ENCODE results near the gene PCSK4.
A peak's percentile ranks its signal among the peaks of the same experiment; 100 is the strongest.
"Not testable (repeated sequence)": the region's sequence is repeated elsewhere in the genome, so short reads cannot be mapped to it uniquely, and the experiment has no call there.

Gene PCSK4

DNA sequence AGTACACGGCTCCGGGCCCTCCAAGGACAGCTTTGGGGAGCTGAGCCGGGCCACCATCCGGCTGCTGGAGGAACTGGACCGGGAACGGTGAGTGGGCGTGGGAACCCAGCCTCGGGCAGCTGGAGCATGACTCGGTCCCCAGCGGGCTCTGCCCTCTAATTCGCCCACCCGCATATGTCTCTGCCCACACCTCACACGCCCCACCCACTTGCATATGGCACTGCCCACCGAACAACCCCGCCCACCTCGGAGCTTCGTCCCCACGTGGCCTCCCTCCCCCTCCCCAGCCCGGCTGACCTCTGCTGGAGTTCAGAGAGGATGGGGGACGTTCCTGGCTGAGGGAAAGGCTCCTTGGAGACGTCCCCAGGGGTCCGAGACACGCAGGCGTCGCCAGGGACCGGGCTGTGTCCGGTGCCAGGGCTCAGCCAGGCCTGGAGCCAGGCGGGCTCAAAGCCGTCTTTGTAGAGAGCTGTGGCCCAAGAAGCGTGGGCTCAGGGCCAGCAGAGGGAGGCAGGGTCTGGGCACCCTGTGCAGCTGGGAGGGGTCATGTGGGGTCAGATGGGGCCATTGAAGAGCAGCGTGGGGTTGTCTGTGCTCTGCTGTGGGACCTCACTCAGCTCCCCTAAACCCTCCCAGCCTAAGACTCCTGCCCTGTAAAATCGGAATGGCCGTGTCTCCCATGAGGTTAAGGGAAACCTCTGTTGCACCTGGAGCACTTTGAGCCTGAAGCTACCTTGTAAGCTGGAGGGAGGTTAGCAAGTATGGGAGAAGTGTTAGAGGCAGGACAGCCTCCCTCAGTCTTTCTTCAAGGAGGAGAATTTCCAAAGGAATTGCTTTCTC, 36.4 kb downstream of the PCSK4 start:
- no peak for DNase-seq (ENCODE audit: low read depth in 2 of 2)

- DNase-seq (ENCODE audit: low read depth in 2 of 2): no peak
Observed at GRCh38 chr19:1452802-1453524, 37.2 kb downstream of the PCSK4 start.

DNA sequence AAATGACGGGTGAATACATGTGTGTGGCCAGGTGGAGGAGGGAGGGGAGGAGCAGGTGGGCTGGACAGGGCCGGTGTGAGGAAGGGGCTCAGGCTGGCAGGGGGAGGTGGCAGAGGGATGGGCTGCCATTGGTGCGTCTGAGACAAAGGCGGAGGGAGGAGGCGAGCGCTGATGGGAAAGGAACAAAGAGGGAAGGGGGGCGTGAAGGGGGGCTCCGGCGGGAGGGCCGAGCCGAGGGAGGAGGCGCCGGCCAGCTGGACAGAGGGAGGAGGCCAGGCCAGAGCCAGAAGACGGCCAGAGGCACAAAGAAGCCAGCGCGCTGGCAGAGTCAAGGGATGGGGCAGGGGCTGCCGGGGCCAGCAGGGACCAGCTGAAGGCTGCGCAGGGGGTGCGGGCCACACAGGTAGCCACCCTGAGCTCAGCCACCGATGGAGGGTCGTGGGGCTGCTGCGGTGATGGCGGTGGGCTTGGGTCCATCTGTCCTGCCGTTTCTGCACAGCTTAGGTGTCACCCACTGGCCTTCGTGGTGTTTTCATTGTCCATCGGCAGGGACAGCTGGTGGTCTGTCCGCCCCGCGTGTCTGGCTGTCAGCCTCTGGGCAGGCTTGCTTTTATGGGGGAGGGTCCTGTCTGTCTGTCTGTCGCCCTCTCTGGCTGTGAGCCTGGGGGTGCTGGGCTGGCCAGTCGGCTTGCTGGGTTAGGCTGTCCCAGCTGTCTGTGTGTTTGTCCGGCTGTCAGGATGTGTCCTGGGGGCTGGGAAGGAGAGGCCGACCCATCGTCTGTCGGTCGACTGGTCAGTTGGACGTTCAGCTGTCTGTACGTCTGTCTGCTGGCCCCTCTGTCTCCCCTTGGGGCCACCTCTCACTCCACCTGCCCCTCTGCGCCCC, 38.0 kb downstream of the PCSK4 start:
- DNase-seq (ENCODE audit: low read depth in 2 of 2): no peak

DNA sequence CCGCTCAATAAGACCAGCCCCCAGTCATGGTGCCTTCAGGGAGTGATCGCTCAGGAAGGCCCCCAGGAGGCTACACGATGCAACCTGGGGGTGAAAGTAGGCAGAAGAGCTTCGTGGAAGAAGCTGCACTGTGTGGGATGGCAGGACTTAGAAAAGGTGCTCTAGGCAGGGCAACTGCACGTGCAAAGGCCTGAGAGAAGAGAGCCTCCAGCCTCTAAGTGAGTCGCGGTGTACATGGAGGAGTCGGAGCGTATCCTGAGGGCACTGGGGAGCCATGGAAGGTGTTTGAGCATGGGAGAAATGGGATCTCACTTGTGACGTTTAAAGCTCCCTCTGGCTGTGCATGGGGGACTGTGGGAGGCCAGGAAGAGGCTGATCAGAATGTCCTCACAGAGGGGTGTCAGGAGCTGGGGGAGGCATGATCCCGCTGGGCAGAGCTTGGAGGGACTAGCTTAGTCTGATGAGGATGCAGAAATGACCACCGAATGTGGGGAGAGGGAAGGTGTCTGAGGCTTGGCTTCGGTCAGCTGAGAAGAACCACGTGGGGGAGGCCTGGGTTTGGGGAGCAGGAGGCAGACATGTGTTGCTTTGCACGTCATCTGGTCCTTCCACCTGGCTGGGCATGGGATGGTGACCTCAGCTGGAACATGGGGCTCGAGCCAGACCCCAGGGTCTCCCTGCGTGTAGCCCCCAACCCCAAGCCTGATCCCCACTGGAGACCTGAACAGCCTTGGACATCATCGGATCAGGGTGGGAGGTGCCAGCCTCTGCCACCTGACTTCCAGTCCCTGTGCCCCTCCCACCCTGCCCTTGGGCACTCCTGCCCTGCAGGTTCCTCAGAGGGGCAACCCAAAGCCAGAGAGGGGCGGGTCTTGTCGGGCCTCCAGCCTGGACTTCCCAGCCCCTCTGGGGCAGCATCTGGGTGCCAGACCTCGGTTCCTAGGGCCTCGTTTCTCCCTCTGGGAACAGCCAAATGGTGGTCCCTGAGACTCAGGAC, 39.1 kb downstream of the PCSK4 start:
- DNase-seq (ENCODE audit: low read depth in 2 of 2): no peak

DNA sequence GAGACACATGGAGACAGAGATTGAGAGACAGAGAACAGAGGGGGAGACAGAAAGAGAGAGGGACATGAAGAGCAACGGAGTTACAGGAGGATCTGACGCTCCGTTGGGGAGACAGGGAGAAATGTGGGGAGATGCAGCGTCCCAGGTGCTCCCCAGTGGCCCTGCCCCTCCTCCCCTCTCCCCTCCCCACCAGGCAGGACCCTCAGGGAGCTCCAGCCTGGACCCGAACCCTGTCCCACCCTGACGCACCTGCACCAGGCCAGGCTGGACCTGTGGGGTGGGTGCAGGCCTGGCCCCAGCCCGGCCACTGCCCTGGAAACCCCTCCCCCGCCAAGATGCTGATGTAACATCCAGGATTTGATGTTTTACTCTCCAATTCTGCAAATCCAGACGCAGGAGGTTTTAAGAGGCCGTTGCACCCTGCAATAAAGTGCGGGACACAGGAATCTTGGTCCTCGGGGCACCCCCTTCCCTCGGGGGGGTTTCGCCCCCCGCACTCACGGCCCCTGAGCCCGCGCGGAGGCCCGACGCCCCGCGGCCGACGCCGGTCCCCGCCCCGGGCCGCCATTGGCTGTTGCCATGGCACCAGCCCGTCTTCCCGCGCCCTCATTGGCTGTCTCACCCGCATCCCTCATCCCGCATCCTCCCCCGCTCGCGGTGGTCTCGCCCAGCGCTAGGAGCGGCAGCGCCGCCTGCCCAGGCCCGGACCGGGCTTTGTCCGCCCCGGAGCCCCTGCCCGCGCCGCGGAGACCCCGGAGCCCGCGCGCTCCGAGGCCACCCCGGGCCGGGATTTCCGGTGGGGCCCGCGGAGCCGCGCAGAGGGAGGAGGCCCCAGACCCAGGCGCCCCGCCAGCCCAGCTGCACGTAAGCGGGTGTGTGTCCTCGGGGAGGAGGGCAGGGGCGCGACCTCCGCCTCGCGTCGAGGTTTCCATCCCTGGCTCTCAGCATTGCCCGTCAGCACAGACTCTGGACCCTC, 40.4 kb downstream of the PCSK4 start, which contains the start of gene APC2:
Gene APC2 (plus strand): TSS at position 655 of the 976 bp plus-strand sequence. CDS start 2,881 bp downstream, outside the sequence.
- no peak for DNase-seq (ENCODE audit: low read depth in 2 of 2)

- no peak for DNase-seq (ENCODE audit: low read depth in 2 of 2)
Observed at GRCh38 chr19:1447944-1448343, 42.2 kb downstream of the PCSK4 start.

- no peak for DNase-seq (ENCODE audit: low read depth in 2 of 2)
Observed at GRCh38 chr19:1447504-1447903, 42.6 kb downstream of the PCSK4 start.

GRCh38 chr19:1446713-1447481, 43.3 kb downstream of the PCSK4 start:
- DNase-seq (ENCODE audit: low read depth in 2 of 2): no peak

DNA sequence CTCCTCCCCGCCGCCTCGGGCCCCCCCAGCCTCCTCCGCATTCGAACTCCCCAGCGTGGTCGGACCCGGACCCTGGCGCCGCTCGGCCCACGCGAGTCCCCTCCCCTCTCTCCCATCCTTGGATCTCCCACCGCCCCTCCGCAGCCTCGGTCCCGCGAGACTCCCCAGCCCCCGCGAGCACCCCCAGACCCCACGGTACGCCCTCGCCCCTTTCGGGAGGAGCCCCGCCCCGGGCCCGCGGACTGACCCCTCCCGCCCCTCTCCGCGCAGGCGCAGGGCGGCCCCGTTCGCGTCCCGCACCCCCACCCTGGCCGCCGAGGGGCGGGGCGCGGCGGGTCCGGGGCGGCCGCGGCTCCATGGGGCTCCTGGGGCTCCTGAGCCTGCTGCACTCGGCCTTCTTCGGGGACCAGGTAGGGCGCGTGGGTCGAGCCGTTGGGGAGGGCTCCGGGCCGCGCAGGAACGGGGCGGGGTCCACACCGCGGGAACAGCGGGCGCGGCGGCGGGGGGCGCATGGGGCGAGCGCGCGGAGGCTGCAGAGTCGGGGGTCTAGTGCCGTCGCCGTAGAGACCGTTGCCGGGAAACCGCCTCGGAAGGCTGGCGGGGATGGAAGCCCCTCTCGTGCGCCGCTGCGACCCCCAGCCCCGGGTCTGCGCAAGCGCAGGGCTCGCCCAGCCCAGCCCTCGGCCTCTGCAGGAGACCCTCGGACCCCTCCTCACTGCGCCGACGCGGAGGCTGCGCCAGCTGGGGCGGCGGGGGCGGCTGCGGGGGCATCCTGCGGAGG, 44.0 kb downstream of the PCSK4 start:
- no peak for DNase-seq (ENCODE audit: low read depth in 2 of 2)

DNA sequence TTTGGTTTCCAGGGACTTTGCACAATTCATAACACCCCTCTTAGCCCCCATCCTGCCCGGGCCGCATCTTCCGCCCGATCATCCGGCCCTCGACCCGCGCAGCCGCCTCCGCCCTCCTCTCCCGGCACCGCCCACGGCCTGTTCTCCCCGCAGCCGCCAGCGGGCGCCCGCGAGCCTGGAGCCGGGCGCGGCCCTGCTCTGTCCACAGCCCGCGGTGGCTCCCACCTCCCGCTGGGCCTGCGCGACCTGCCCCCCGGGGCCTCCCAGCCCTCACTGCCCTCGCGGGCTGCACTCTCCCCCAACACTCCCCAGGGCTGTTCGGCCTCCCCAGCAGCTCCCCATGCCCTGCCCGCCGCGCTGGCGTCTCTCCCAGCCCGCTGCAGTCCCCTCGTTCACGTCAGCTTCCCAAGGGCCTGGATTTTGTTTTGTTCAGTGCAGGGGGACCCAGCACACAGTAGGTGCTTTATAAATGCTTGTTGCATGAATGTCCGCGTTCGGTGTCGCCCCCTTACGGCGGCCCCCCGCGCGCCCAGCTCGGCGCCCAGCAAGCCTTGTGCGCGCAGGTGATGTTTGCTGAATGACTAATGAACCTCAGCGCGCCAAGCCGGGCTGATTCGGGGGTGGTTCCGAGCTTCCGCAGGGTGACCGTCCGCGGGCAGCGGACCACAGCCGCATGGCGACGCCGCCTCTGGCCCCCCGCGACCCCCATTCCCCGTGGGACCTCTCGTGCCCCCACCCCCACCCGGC, 44.8 kb downstream of the PCSK4 start:
- peak; percentile 45 to 55 for DNase-seq (ENCODE audit: low read depth in 2 of 2)

DNA sequence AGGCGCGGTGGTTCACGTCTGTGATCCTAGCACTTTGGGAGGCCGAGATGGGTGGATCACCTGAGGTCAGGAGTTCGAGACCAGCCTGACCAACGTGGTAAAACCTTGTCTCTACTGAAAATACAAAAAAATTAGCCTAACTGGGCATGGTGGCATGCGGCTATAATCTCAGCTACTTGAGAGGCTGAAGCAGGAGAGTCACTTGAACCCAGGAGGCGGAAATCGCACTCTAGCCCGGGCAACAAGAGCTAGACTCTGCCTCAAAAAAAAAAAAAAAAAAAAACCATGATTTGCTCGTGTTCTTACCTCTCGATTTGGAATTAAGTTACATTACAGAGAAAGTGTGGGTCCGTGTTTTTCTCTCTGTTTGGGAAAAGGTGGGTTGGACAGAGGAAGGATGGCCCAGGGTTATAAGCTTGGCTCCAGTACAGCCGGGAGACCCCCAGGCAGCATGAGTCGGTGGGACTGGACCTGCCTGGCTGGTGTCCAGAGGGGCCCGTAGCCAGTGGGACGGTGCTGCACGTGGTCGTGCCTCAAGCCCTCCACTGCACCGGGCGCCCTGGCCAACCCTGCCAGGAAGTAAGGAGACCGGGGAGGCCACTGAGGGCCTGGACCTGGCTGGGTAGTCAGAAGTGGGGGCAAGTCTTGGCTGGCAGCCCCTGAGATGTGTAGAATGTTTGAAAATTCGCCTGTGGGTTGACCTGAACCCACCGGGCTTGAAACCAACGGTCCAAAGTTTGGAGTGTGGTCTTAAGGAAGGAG, 48.3 kb downstream of the PCSK4 start:
- DNase-seq (ENCODE audit: low read depth in 2 of 2): no peak

DNA sequence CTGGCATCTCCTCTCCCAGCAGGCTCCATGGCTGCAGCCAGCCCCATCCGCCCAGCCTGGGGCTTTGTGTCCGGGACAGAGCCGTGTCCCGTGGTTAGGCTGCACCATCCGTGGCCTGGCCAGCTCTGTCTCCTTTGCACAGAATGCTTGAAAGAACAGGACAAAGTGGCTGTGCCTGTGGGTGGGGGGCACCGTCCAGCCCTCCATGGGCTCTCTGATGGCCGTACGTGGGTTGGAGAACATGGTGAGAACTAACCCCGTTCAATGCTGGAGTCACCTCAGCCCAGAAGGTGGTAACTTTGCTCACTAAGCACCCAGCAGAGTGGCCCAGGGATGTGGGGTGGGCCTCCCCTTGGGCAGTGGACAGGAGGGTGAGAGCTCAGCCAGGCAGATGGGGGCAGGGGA, 49.1 kb downstream of the PCSK4 start:
- DNase-seq (ENCODE audit: low read depth in 2 of 2): no peak

GRCh38 chr19:1440418-1440801, 49.7 kb downstream of the PCSK4 start:
- DNase-seq (ENCODE audit: low read depth in 2 of 2): no peak

- DNase-seq (ENCODE audit: low read depth in 2 of 2): not testable (repeated sequence)
Observed at GRCh38 chr19:1439525-1440417, 50.4 kb downstream of the PCSK4 start.

- DNase-seq (ENCODE audit: low read depth in 2 of 2): no peak
Observed at GRCh38 chr19:1438933-1439354, 51.2 kb downstream of the PCSK4 start.
